ENCODE results near the gene DPEP1.

GRCh38 chr16:89612415-89613166 is 851 bp upstream of the DPEP1 start:
- TF ChIP-seq CTCF (IDR thresholded peaks at IDR 0.05 in 8 of 11, conservative IDR thresholded peaks at IDR 0.05 in 3 of 11) (no peak), POLR2A (IDR thresholded peaks at IDR 0.05) (no peak), POLR2AphosphoS5 (IDR thresholded peaks at IDR 0.05) (no peak)

Data from spleen (tissue), 7 donors.